ENCODE data around the gene C18orf32. TPM values are rescaled to one million over a fixed set of nuclear protein-coding genes. Genes with fewer than 3 reads are reported as not detected.

The C18orf32 gene
- total RNA-seq = 29.0 and 42.9 TPM in 2 replicates

GRCh38 chr18:49486953-49487710, at the start of gene C18orf32:
TSS of gene C18orf32 (minus strand) at chr18:49487234. CDS start at chr18:49483748, 3,486 bp downstream.

GRCh38 chr18:49491857-49492693, 5.0 kb upstream of the C18orf32 start, which contains the start of gene RPL17:
TSS of gene RPL17 (minus strand) at chr18:49492465.

Other genes with a start within 250 kb of the C18orf32 start
- gene DYM, start 26.6 kb downstream of the C18orf32 start, total RNA-seq = 29.0 and 63.5 TPM in 2 replicates
- 2,716 and 3,112 TPM in 2 replicates for gene RPL17, start 5.2 kb upstream of the C18orf32 start, total RNA-seq
- 84.4 and 118 TPM in 2 replicates for gene LIPG, start 74.8 kb upstream of the C18orf32 start, total RNA-seq

Measured in hair follicular keratinocyte (primary cell).